Measurements from ENCODE around the gene COL18A1.
A peak's percentile ranks its signal among the peaks of the same experiment; 100 is the strongest.
"Not testable (repeated sequence)": the region's sequence is repeated elsewhere in the genome, so short reads cannot be mapped to it uniquely, and the experiment has no call there.

COL18A1 gene

DNA sequence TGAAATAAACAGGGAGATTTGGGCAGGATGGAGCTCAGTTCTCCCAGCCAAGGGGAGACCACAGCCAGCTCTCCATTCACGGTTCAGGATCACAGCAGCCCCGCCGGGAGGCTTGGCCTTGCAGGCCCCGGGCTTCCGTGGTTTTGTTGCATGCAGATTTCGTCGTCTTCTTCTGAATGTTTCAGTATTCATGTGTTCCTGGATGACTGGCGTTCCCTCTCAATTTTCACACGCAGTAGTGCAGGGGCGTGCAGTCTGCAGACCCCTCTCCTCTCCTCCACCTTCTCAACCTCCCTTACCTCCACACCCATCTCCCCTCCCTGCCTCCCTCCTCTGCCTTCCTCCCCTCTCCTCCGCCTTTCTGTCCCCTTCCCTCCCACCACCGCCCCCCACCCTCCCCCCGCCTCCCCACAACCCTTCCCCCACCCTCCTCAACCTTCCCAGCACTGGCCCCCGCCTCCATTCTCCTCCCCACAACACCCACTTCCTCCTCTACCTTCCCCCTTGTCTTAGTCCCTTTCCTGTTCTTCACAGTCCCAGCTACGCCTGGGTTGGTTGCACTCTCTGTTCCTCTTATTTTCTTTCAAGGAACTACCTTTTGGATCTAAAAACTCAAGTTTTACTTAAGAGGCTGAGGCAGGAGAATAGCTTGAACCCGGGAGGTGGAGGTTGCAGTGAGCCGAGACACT is 145.7 kb downstream of the COL18A1 start:
- no peak for DNase-seq

DNA sequence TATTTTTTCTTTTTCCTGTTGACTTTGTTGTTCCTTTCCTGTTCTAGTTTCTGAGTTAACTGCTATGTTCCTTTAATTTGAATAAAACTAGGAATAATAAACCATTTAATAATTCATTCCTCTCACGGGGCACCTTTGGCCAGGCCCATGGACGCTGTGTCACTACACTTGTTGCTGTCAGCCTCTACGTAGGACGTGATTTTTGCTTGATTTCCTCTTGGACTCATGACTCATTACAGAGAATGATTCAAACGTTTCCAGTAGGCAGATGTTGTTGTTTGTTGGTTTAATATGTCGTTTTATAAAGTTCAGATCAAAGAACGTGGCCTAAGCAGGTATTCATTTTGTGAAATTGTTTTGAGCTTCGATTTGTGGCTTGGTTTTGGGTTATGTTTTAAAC is 146.4 kb downstream of the COL18A1 start:
- no peak for DNase-seq

DNA sequence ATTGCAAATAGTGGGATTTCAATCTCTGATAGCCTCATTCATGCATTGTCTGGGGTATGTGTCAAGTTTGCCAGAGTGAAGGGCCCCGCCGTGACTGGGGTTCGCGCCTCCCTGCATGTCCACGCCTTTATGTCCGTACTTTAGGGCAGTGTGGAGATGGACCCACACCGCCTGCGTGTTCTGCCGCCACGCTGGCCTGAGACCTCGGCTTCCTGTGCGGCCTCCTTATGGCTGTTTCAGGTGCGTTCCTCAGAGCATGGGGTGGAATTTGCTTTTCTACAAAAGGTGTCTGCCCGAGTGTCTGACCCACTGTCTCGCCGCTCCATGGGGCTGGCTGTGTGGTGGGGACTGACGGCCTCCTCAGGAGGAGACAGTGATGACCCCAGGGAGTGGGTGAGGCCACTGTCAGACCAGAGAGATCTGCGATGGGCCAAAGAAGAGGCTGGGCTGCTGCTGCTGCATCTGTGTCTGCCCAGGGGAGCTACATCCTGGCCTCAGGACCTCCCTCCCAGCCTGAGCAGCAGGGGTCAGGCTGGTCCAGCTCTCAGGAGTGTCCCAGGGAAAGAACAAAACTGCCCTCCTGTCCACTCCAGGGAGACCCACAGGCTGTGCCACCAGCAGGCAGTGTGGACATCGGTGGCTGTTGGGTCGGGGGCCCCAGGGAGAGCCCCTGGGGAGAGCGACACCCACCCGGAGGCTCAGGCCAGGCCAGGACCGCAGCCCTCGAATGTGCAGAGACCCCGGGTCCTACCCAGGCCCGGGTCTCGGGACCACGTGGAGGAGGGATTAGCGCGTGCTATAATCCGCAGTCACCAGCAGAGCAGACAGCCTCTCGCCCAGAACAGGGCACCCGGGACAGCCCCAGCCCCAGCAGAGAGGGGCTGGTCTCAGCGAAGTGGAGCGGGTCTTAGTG is 147.1 kb downstream of the COL18A1 start:
- DNase-seq = no peak

DNA sequence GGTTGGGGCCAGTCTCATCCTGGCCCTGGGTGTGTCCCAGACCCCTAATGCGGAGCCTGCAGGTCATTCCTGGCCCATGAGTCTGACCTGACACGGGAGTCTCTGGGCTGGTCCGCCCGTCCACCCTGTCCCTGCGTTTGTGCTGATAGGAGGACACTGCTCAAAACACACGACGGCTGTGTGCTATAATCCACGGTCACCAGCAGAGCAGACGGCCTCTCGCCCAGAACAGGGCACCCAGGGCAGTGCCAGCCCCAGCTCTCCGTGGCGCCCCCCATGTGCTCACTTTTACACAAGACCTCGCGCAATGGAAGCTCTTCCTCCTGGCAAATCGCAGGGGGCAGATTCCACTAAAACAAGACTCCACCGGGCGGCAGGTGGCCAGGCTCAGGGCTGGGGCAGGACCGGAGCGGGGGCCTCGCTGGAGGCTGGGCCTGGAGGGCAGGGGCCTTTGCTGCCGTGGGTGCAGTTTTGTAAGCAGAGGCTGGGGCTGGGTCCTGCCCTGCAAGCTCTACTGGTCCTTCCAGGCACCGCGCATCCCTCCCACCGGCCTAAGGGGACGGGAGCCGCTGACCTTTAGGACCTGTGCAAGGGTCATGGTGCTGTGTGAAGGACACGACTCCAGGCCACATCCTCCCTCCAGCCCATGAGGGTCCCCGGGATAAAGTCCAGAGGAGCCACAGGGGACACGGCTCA is 147.9 kb downstream of the COL18A1 start:
- no peak for DNase-seq

DNA sequence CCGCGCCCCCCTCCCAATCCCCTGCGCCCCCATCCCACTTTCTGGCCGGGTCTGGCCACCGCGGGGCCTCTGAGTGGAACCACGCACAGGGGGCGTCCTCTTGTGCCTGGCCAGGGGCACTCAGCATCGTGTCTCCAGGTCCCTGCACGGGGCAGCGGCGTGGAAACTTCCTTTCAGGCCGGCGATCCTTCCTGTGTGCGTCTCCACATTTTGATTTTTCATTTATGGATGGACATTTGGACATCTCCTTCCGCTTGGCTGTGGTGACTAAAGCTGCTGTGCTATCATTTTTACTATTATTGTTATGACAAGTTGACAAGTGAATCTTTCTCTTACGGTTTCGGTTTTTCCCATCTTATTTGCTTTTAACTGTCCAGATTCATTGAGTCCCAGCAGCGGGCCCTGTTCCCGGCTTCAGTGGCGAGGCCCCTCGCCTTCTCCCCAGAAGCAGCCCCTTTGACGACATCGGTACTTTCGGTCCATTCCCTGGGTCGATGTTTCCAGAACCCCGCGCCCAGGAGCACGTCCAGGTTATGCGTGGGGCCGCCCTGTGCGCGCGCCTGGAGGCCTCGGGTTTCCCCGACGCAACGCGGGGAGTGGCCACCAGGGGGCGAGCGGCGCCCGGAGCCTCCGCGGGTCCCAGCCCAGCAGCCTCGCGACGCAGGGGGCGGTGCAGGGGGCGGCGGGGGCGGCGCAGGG is 149.7 kb downstream of the COL18A1 start:
- DNase-seq = peak; percentile 92

DNA sequence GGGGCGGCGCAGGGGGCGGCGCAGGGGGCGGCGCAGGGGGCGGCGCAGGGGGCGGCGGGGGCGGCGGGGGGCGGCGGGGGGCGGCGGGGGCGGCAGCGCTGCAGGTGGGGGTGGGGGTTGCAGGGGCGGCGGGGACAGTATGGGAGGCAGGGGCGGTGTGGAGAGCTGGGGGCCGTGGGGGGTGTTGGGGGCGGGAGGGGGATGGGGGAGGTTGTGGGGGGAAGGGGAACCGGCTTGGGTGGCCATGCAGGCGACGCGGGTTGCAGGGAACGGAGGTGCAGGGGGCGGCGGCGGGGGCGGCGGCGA is 150.2 kb downstream of the COL18A1 start:
- DNase-seq = no peak

DNA sequence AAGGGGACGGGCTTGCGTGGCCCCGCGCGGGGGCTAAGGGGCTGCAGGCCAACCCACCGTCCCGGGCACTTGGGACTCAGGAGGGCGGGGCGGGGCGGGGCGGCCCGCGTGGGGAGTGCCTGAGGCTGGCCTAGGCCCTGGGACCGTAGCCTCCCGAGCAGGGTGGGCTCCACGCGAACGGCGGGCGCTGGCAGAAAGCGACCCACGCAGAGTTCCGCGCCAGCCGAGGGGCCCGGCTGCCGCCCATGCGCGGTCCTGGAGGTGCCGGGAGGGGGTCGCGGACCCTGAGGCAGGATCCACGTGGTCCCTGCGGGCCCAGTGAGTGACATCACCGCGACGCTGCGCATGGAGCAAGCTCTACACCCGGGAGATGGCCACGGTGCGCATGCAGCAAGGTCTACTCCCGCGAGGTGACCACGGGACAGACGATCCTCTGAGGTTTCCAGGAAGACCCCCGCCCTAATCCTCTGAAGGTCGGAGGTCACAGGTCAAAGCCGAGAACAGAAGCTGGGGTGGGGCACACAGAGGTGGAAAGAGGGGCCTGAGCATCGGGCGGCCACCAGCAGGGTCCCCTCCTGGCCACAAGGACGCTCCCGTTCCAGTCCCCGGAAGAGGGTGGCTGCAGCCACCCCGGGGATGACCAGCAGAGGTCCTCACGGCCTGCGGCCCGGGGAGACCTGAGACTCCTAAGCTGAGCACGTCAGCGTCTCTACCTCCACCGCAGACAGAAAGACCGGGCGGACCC is 150.8 kb downstream of the COL18A1 start:
- DNase-seq = peak; percentile 25

DNA sequence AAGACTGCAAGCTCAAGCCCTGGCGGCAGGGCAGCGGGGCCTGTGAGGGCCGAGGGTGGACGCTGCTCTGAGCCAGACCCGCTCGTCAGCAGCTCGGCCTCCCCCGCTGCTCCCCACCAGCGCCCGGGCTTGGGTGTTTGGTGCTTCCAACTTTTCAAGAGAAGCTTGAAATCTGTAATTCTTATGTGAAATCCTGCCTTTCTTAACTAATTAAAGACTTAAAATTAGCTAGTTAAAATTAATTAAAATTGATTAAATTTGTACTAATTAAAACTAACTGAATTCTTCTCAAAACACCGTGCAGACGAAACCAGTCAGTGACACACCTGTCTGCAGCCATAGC is 151.3 kb downstream of the COL18A1 start:
- no peak for DNase-seq

DNA sequence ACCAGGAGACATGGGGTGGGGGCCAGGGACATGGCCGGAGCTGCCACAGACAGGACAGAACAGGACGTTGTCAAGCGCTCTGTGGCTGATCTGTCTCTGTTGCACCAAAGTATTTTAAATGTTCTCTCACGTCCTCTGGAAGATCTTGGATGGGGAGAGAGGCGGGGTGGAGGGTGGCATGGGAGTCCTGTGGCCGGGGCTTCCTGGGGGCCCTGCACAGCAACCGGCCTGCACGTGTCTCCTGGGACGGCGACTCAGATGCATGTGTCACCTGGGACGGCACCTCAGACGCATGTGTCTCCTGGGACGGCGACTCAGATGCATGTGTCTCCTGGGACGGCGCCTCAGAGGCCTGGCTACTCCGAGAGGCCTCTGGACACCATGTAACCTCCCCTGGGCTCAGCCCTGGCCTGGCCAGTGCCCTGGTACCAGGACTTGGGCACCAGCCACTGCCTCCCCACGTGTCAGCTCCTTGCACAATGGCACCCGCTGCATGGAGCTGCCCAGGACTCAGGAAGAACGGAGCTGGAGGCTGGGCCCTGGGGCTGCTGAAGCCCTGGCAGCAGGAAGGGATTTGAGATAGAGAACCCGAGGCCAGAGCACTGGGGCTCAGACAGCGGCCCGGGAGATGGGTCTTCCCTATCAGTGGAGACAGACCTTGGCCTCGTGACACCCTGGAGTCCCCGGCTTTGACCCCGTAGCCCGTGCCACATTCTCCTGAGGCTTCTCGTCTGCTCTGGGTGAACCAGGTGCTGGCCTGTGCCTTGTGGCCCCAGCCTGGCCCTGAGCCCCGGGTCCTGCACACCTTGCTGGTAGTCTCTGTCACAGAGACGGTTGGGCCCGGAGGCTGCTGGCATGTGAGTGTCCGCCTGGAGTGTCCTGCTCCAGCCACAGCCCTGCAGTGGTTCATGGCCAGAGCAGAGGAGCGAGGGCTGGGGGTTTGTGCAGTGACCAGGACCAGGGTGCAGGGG is 152.0 kb downstream of the COL18A1 start:
- no peak for DNase-seq

DNA sequence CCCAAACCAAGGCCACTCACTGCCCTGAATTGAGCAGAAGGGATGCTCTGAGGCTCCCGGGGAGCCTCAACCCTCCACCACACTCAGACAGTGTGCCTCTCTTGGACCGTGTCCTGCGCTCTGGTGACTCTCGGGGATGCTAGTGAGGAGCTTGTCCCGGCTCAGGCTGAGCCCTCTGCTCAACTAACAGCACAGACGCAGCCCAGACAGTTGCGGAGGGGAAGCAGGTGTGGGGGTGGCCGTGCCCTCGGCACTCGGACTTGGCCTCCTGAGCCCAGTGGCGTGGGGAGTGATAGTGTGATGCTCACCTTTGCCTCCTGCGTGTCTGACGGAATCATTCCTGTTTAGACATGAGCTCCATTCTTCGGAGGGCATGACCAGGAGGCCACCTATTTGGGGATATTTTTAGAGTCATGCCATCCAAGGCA is 152.7 kb downstream of the COL18A1 start:
- DNase-seq = no peak

DNA sequence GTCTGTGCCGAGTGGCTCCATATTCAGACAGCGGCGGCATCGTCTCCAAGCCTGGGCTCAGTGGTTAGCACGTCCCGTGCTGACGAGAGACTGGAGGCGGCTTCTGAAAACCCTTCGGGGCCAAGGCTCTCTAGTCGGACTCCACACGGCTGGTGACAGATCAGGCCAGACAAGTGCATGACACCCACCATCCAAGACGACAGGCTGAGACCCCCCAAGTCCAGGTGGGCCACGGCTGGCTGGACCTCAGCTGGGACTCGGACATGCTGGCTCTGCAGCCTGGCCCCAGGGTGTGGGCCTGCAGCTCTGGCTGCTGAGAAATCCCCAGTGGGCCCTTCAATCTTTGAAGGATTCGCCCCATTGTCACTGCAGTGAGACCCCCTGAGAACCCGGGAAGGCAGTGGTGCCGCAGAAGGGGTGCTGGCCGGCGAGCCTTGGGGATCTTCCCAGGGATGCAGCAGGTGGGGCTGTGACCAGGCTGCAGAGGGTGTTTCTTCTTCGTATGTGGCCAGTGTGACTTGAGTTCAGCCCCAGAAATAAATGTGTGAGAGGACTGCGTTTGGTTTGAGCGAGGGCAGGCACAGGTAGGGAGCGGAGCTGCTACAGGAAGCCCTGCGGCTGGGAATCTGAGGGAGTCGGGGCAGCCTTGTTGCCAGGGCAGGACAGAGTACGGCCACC is 153.2 kb downstream of the COL18A1 start:
- DNase-seq = no peak

DNA sequence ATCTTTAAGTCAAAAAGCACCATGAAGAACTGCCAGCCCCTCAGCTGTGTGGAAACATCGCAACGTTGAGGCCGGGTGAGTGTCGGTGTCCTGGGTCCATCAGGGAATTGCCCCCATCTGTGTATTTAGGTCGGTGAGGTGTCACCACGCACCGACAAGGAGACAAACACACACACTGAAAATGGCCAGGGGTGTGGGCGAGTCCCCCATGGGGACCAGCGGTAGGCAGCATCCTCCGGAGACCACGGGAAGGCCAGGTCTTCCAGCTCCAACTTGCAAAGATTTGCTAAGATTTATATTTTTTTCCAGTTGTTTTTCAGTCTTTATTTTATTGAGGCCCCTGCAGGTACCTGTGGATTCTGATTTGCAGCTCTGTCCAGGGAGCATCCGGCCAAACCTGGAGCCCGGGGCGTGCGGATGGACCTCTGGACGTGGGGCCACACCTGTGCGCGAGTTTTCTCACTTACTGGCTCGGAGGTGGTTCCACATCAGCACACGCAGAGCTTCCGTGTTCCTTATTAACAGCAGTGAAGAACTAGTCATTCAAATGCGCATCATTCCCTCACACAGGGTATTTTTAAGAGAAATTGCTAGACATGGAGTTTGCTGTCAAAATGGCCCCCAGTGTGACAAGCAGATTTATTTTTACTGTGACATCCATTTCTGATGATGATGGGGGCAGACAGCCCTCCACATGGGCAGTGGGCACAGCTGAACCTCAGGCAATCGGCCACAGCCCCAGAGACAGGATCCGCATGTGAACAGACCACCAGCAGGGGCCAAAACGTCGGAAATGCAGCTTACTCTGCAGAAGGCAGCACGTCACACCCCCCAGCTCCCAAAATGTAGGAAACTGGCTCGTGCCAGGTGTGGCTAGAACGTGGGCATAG is 154.5 kb downstream of the COL18A1 start:
- no peak for DNase-seq

DNA sequence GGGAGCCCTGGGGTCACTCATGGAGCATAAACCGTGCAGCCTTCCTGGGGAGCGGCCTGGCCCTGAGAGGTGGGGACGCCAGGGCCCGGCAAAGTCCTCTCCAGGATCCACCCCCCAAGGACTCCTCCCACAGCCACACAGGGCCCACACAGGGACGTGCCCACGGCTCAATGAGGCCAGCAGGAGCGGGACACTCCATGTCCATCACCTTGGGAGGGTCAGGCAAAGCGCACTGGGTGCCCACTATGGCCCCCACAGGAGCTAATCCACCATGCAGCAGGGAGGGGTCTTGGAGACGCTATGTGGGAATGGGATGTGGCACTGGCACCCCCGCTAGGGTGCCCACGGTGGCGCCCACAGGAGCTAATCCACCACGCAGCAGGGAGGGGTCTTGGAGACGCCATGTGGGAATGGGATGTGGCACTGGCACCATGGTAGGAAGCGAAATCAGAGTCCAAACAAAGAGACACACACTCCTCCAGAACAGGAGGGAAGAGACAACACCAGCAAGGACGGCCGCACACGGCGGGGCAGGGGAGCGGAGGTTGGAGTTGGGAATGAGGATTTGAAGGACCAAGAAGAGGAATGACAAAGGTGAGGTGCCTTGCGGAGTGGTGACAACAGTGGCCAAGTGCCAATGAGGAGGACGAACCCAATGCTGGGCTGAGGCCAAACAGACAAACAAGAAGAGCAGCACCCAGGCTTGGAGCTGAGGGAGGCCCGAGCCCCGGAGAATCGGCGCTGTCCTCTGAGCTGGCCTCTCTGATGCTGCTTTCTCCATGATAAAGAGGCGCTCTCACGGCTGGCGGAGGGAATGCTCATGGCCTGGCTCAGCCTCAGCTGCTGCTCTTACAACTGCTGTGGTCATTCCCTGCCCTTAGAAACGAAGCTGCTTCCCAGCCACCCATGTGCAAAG is 155.4 kb downstream of the COL18A1 start:
- DNase-seq = no peak

DNA sequence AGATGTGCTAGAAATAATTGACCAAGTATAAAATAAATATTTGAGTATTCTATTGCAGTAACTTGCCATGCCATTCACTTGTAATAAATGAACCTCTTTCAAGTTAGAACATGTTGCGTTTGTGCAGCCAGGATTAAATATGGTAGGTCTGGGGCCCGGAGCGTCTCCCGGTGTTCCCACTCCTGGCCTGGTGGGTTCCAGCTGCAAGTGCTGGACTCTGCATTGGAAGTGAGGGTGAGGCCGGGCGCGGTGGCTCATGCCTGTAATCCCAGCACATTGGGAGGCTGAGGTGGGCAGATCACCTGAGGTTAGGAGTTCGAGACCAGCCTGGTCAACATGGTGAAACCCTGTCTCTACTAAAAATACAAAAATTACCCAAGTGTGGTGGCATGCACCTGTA is 156.3 kb downstream of the COL18A1 start:
- not testable (repeated sequence) for DNase-seq

DNA sequence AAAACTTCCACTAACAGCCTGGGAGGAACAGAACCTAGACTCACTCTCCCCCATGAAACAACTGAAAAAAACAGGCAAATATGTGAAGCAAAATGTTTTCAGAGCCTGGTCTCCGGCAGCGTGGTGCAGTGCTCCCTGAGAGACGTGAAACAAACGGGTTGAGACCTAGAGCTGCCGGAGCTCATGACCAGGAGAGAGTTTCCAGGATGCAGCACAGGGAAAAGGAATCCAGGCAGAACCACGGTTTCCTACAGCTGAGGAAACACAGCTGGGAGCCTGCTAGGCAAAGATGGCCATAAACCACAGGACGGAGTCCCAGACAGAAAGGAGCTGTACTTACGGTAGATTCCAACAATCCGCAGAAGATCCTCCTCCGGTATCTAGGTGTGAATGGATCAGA is 157.4 kb downstream of the COL18A1 start:
- DNase-seq = no peak

DNA sequence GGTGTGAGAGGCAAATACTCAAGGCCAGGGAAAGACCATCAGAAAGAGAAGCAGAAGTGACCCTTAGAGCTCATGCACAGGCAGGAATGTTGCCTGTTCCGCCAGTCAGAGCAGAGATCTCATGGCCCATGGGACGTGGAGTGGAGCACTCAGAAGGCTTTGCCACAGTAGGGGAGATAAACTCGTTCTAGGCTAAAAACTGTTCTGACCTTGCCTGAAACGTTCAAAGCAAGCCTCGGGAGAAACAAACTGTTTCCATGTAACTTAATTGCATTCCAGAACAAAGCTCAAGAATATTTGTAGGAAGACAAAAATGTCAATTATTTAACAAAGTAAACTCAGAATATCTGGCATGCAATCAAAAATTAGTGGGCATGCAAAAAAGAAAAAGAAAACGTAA is 158.0 kb downstream of the COL18A1 start:
- DNase-seq = no peak
